ENCODE results near the gene TMIGD1.

The TMIGD1 gene

DNA sequence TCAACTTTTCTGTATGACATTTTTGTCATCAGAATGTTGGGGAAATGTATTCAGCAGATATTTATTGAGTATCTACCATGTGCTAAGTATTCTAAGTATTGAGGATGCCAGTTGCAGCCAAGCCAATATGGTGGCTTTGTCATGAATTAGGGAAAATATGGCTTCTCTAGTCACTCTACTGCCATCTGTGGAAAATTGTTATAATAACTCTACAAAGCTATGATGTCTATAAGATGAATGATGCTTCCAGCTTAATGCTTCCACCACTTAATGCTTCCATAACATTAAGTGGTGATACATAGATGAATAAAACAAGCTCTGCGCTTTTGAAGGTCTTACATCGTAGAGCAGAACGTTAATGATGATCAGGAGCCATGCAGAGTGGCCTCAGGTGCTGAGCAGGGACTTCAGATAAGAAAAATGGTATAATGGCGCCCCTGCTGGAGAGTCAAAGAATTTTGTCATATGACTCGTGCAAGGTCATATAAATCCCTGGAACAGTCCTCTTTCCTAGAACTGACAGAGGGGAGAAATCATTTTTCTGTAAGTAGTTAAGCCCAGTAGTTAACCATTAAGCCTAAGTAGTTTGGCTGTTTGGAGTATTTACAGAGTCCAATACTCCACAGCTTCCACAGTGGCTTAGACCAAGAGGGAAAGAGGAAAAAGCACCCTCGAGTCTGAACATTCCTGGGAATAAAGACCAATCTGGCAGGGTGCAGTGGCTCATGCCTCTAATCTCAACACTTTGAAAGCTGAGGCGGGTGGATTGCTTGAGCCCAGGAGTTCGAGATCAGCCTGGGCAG, 2.7 kb upstream of the TMIGD1 start:
- Histone ChIP-seq H3K9me3 (ENCODE audit: low read length) (no peaks in the 10 kb centered on the region), H3K27me3 (ENCODE audit: insufficient read depth, low read length) (no peaks in the 10 kb centered on the region), H3K4me1 (ENCODE audit: insufficient read depth, low read length) (peaks cover 8% of the 10 kb centered on the region), H2AFZ (ENCODE audit: low read depth, low read length) (no peak overlapping the region), H3K36me3 (ENCODE audit: insufficient read depth, low read length) (no peaks in the 10 kb centered on the region), H3K4me3 (ENCODE audit: low read length) (no peak overlapping the region)

DNA sequence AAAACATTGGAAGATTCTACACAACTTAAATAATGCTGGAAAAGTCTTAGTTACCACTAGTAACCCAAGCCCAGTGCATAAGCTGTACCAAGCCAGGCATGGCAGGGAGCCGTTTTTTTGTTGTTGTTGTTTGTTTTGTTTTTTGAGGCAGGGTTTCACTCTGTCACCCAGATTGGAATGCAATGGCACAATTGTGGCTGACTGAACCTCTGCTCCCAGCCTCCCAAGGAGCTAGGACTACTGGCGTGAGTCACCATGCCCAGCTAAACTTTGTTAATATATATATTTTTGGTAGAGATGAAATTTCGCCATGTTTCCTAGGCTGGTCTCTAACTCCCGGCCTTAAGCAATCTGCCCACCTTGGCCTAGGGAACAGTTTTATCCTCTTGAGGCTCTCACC, 564 bp upstream of the TMIGD1 start:
- Histone ChIP-seq H3K27me3 (ENCODE audit: insufficient read depth, low read length) (no peaks in the 10 kb centered on the region), H3K9me3 (ENCODE audit: low read length) (no peaks in the 10 kb centered on the region), H3K4me1 (ENCODE audit: insufficient read depth, low read length) (no peaks in the 10 kb centered on the region), H3K4me3 (ENCODE audit: low read length) (no peak overlapping the region), H3K36me3 (ENCODE audit: insufficient read depth, low read length) (no peaks in the 10 kb centered on the region), H2AFZ (ENCODE audit: low read depth, low read length) (no peak overlapping the region)

DNA sequence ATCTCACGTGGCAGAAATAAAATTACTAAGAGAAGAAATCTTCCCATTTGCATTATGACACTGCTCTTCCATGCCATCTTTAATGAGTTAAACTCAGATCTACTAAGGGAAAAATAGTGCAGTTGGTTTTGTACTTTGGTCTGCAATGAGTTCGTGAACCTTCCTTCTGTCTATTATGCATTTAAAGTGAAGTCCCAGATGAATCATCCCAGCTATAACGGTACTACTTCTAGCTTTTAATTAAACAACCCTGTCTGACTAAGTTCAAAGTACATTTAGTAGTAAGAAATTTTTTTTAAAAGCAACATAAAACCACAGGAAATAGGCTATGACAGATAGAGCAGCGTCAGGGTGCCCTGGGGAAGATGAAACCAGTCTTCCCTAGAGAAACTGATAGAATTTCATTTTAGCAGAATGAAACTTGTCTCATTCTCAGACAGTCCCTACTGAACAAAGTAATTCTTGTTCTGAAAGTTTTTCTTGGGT, 1.8 kb downstream of the TMIGD1 start:
- H3K36me3 ChIP-seq (ENCODE audit: insufficient read depth, low read length): no peaks in the 10 kb centered on the region
- no peaks in the 10 kb centered on the region for H3K9me3 ChIP-seq (ENCODE audit: low read length)
- H2AFZ ChIP-seq (ENCODE audit: low read depth, low read length): no peak overlapping the region
- no peak overlapping the region for H3K4me3 ChIP-seq (ENCODE audit: low read length)
- no peaks in the 10 kb centered on the region for H3K4me1 ChIP-seq (ENCODE audit: insufficient read depth, low read length)
- H3K27me3 ChIP-seq (ENCODE audit: insufficient read depth, low read length): no peaks in the 10 kb centered on the region

DNA sequence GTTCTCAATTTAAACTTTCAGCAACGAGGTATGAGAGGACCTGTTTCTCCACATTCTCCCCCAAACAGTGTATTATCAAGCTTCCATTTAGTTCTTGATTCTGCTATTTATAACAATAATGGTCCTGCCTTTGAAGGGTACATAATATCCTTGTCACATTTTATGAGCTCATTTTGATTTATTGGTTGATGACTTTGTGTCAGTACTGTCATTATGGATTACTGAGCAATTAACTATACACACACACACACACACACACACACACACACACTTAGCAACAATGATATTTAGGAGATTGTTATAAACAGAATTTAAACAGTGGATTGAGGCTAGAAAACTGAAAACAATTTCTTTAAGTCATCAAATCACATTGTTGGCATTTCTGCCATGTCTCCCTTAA, 7.0 kb downstream of the TMIGD1 start:
- no peak overlapping the region for H3K4me3 ChIP-seq (ENCODE audit: low read length)
- no peaks in the 10 kb centered on the region for H3K27me3 ChIP-seq (ENCODE audit: insufficient read depth, low read length)
- no peaks in the 10 kb centered on the region for H3K9me3 ChIP-seq (ENCODE audit: low read length)
- H2AFZ ChIP-seq (ENCODE audit: low read depth, low read length): no peak overlapping the region
- peaks cover 3% of the 10 kb centered on the region for H3K4me1 ChIP-seq (ENCODE audit: insufficient read depth, low read length)
- H3K36me3 ChIP-seq (ENCODE audit: insufficient read depth, low read length): no peaks in the 10 kb centered on the region

- no peaks in the 10 kb centered on the region for H3K36me3 ChIP-seq (ENCODE audit: insufficient read depth, low read length)
- no peaks in the 10 kb centered on the region for H3K27me3 ChIP-seq (ENCODE audit: insufficient read depth, low read length)
- H3K4me1 ChIP-seq (ENCODE audit: insufficient read depth, low read length): peaks cover 3% of the 10 kb centered on the region
- no peak overlapping the region for H2AFZ ChIP-seq (ENCODE audit: low read depth, low read length)
- no peaks in the 10 kb centered on the region for H3K9me3 ChIP-seq (ENCODE audit: low read length)
- H3K4me3 ChIP-seq (ENCODE audit: low read length): no peak overlapping the region
Observed at GRCh38 chr17:30324723-30325122, 9.1 kb downstream of the TMIGD1 start.

DNA sequence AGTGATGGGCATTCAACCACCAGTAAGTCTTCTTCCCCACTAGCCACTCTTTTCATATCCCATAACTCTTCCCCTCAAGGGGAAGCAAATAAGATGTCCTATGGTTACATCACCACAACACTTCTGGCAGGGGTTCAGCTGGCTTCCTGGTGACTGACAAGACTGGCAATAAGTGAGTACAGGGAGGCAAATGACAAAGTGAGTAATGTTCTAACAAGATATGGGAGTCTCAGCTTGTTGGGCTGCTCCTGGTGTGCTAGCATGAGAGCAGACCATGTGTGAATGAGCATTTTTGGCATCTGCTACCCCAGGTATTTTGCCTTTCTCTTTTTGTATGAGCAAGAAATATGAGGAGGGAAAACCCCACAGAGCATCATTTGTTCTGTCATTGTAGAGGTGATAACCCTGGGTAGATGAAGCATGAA, 9.9 kb downstream of the TMIGD1 start:
- H3K4me1 ChIP-seq (ENCODE audit: insufficient read depth, low read length): peaks cover 3% of the 10 kb centered on the region
- H3K27me3 ChIP-seq (ENCODE audit: insufficient read depth, low read length): no peaks in the 10 kb centered on the region
- H3K9me3 ChIP-seq (ENCODE audit: low read length): no peaks in the 10 kb centered on the region
- no peak overlapping the region for H3K4me3 ChIP-seq (ENCODE audit: low read length)
- H2AFZ ChIP-seq (ENCODE audit: low read depth, low read length): no peak overlapping the region
- H3K36me3 ChIP-seq (ENCODE audit: insufficient read depth, low read length): no peaks in the 10 kb centered on the region

DNA sequence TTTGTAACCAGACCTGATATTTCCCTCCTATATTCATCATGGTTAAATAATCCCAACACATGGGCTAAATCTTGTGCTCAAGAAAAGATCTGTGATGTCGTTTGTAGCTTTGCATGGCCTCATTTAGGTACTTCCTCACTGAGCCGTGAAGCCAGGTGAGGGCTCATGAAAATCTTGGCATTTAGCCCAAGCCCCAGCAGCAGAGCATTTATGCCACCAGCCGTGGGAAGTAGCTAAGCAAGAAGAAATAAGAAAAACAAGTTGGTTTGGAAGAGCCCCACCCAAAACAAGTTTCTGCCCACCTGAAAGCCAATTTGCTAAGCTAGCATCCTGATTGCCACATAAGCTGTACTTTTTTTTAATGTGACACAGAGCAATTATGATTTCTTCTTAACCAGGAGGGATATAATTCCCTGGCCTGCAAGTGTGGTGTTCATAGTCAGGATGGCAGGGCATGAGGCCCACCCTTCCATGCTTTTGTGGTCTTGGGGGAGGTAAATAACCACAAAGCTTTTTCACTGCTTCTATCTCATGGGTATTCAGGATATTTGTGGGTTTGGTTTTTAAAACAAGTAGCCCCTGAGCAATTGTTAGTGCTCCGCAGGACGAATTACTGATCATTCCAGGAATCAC, 10.5 kb downstream of the TMIGD1 start:
- H3K4me3 ChIP-seq (ENCODE audit: low read length): no peak overlapping the region
- H3K4me1 ChIP-seq (ENCODE audit: insufficient read depth, low read length): peaks cover 3% of the 10 kb centered on the region
- no peaks in the 10 kb centered on the region for H3K27me3 ChIP-seq (ENCODE audit: insufficient read depth, low read length)
- H3K9me3 ChIP-seq (ENCODE audit: low read length): no peaks in the 10 kb centered on the region
- H2AFZ ChIP-seq (ENCODE audit: low read depth, low read length): no peak overlapping the region
- no peaks in the 10 kb centered on the region for H3K36me3 ChIP-seq (ENCODE audit: insufficient read depth, low read length)

GRCh38 chr17:30321314-30321713, 12.5 kb downstream of the TMIGD1 start:
- H3K27me3 ChIP-seq (ENCODE audit: insufficient read depth, low read length): peaks cover 3% of the 10 kb centered on the region
- H3K36me3 ChIP-seq (ENCODE audit: insufficient read depth, low read length): no peaks in the 10 kb centered on the region
- H2AFZ ChIP-seq (ENCODE audit: low read depth, low read length): no peak overlapping the region
- no peak overlapping the region for H3K4me3 ChIP-seq (ENCODE audit: low read length)
- peaks cover 3% of the 10 kb centered on the region for H3K4me1 ChIP-seq (ENCODE audit: insufficient read depth, low read length)
- no peaks in the 10 kb centered on the region for H3K9me3 ChIP-seq (ENCODE audit: low read length)

GRCh38 chr17:30318155-30318554, 15.7 kb downstream of the TMIGD1 start:
- Histone ChIP-seq H3K27me3 (ENCODE audit: insufficient read depth, low read length) (peaks cover 20% of the 10 kb centered on the region), H2AFZ (ENCODE audit: low read depth, low read length) (no peak overlapping the region), H3K9me3 (ENCODE audit: low read length) (no peaks in the 10 kb centered on the region), H3K4me3 (ENCODE audit: low read length) (no peak overlapping the region), H3K4me1 (ENCODE audit: insufficient read depth, low read length) (no peaks in the 10 kb centered on the region), H3K36me3 (ENCODE audit: insufficient read depth, low read length) (no peaks in the 10 kb centered on the region)

DNA sequence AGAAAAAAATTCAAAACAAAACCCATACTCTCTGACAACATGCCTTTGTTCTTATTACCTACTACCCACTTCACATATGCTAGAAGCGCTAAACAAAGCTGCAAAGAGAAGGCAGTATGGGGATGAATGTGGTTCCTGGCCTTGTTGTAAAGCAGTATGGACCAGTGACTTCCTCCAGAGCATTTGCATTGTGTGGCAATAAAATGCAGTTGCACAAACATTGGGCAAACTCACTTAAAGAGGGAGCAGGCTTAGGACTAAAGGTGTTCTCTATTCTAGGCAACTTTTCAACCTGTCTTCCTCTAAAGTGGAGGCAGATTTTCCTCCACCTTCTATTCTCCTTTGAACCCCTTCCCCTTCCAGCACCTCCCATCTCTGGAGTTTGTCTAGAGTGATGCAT, 17.1 kb downstream of the TMIGD1 start:
- no peaks in the 10 kb centered on the region for H3K36me3 ChIP-seq (ENCODE audit: insufficient read depth, low read length)
- H3K27me3 ChIP-seq (ENCODE audit: insufficient read depth, low read length): peaks cover 22% of the 10 kb centered on the region
- no peak overlapping the region for H3K4me3 ChIP-seq (ENCODE audit: low read length)
- no peaks in the 10 kb centered on the region for H3K9me3 ChIP-seq (ENCODE audit: low read length)
- no peak overlapping the region for H2AFZ ChIP-seq (ENCODE audit: low read depth, low read length)
- no peaks in the 10 kb centered on the region for H3K4me1 ChIP-seq (ENCODE audit: insufficient read depth, low read length)

DNA sequence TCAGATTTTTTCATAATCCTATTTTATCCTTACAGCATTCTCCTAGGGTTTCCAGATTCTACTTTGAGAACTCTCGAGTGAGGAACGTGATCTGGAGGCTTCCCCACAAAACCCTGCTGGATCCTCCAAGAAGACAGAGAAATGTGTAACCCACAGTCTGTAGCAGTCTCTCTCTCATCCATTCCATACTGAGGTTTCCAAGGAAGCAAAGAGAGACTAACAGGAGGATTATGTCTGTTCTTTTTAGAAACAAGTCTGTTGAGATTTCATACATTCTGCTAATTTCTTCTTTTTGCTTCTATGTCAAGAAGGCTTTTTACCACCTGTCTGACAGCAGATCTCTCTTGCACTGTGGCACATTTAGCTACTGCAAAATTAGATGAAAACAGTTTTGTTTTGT, 18.8 kb downstream of the TMIGD1 start:
- no peaks in the 10 kb centered on the region for H3K36me3 ChIP-seq (ENCODE audit: insufficient read depth, low read length)
- no peaks in the 10 kb centered on the region for H3K9me3 ChIP-seq (ENCODE audit: low read length)
- H3K4me3 ChIP-seq (ENCODE audit: low read length): no peak overlapping the region
- no peak overlapping the region for H2AFZ ChIP-seq (ENCODE audit: low read depth, low read length)
- H3K27me3 ChIP-seq (ENCODE audit: insufficient read depth, low read length): peaks cover 22% of the 10 kb centered on the region
- H3K4me1 ChIP-seq (ENCODE audit: insufficient read depth, low read length): no peaks in the 10 kb centered on the region

GRCh38 chr17:30314474-30314873, 19.4 kb downstream of the TMIGD1 start:
- no peak overlapping the region for H2AFZ ChIP-seq (ENCODE audit: low read depth, low read length)
- H3K36me3 ChIP-seq (ENCODE audit: insufficient read depth, low read length): no peaks in the 10 kb centered on the region
- H3K4me3 ChIP-seq (ENCODE audit: low read length): no peak overlapping the region
- peaks cover 22% of the 10 kb centered on the region for H3K27me3 ChIP-seq (ENCODE audit: insufficient read depth, low read length)
- H3K9me3 ChIP-seq (ENCODE audit: low read length): no peaks in the 10 kb centered on the region
- H3K4me1 ChIP-seq (ENCODE audit: insufficient read depth, low read length): peaks cover 4% of the 10 kb centered on the region

DNA sequence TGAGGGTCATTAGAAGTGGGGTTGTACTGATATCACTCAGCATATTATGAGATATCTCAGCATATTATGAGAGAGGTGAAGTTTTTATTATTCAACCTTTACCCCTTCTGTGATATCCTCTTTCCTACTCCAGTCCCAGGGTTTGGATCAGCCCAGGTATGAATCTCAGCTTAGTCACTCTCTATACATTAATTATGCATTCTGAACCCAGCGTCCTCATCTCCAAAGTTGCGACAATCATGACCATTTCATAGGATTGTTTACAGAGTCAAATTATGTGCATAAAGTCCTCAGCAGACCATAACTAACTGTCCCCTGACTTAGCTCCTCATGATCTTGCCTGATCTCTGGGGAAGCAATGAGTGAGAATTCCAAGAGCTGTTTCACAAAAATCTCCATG, 21.6 kb downstream of the TMIGD1 start:
- Histone ChIP-seq H3K27me3 (ENCODE audit: insufficient read depth, low read length) (peaks cover 19% of the 10 kb centered on the region), H3K36me3 (ENCODE audit: insufficient read depth, low read length) (no peaks in the 10 kb centered on the region), H3K4me3 (ENCODE audit: low read length) (no peak overlapping the region), H3K9me3 (ENCODE audit: low read length) (no peaks in the 10 kb centered on the region), H2AFZ (ENCODE audit: low read depth, low read length) (no peak overlapping the region), H3K4me1 (ENCODE audit: insufficient read depth, low read length) (peaks cover 4% of the 10 kb centered on the region)
